Tibial nerve (tissue), 4 donors: ENCODE measurements around the gene APBB1.

Experiments used
- EP300 ChIP-seq, 2 donors: sonication (generic); formaldehyde crosslinking; IDR thresholded peaks; one replicate each; pipeline ENCODE4 v1.6.1; 2017; ENCODE audit warnings: antibody characterized with exemption in 2 of 2, mild to moderate bottlenecking in 1 of 2
- POLR2A ChIP-seq, 2 donors: fragments of 450-650 bp; IDR thresholded peaks; one replicate each; pipeline ENCODE4 v1.6.1; 2017; ENCODE audit warnings: antibody characterized with exemption in 2 of 2, mild to moderate bottlenecking in 2 of 2, moderate library complexity in 2 of 2
- TF ChIP-seq, protein P1 (sequence below), 5 experiments: fragments of 200-600 bp in 3 of 5; fragments of 450-650 bp in 2 of 5; sonication (generic) in 3 of 5; IDR thresholded peaks; one replicate each; pipeline ENCODE4 v1.5.1; 2016 to 2019; ENCODE audit warnings: antibody characterized with exemption in 5 of 5, mild to moderate bottlenecking in 3 of 5, moderate library complexity in 2 of 5

DNA sequence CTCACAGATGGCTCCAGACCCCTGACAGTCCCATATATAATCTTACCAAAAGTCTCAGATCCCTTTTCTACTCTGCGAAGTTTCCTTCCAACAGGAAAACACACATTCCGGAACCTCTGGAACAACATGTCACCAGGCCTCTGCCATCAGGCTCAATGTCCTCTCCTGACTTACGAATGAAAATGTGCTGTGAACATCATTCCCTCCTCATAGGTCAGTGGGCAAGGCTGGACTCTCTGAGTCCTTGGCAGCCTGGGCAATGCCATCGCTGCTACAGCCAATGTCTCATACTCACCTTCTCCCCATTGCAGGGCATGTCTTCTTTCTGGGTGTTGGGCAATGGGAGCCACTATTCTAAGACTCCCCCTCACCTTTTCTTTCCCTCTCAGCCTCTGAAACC lies 23.5 kb upstream of the APBB1 start:
- TF ChIP-seq, protein P1, sequence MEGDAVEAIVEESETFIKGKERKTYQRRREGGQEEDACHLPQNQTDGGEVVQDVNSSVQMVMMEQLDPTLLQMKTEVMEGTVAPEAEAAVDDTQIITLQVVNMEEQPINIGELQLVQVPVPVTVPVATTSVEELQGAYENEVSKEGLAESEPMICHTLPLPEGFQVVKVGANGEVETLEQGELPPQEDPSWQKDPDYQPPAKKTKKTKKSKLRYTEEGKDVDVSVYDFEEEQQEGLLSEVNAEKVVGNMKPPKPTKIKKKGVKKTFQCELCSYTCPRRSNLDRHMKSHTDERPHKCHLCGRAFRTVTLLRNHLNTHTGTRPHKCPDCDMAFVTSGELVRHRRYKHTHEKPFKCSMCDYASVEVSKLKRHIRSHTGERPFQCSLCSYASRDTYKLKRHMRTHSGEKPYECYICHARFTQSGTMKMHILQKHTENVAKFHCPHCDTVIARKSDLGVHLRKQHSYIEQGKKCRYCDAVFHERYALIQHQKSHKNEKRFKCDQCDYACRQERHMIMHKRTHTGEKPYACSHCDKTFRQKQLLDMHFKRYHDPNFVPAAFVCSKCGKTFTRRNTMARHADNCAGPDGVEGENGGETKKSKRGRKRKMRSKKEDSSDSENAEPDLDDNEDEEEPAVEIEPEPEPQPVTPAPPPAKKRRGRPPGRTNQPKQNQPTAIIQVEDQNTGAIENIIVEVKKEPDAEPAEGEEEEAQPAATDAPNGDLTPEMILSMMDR (IDR thresholded peaks at IDR 0.05) = no peak
- TF ChIP-seq POLR2A (IDR thresholded peaks at IDR 0.05) (no peak), EP300 (IDR thresholded peaks at IDR 0.05) (no peak)
